Measurements from ENCODE around the gene PLA2G4B.

Gene PLA2G4B, protein sequence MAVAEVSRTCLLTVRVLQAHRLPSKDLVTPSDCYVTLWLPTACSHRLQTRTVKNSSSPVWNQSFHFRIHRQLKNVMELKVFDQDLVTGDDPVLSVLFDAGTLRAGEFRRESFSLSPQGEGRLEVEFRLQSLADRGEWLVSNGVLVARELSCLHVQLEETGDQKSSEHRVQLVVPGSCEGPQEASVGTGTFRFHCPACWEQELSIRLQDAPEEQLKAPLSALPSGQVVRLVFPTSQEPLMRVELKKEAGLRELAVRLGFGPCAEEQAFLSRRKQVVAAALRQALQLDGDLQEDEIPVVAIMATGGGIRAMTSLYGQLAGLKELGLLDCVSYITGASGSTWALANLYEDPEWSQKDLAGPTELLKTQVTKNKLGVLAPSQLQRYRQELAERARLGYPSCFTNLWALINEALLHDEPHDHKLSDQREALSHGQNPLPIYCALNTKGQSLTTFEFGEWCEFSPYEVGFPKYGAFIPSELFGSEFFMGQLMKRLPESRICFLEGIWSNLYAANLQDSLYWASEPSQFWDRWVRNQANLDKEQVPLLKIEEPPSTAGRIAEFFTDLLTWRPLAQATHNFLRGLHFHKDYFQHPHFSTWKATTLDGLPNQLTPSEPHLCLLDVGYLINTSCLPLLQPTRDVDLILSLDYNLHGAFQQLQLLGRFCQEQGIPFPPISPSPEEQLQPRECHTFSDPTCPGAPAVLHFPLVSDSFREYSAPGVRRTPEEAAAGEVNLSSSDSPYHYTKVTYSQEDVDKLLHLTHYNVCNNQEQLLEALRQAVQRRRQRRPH

DNA sequence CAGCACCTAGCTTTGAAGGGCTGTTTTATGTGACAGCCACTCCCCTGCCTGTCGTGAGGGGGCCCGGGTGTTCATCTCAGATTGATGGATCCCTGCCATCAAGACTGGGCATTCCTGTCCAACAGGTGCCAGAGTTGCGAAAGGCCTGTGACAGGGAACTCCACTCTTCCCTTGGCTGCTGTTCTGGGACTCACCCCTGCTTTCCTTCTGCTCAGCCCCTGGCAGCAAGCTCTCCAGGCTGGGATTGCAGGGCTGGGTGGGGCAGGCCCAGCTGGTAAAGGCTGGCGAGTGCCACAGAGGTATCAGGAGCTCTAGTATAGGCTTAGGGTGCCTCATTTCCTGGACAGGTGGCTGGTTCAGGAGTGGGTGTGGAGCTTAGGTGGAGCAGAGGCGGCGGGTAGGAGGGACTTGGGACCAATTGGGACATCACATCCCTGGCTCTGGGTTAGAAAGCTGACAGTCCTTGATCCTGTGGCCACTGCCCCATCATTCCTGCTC lies at the start of gene PLA2G4B:
PLA2G4B (plus strand) TSS at position 448 of the 498 bp plus-strand sequence. CDS start 67 bp downstream, outside the sequence.
- no peak for DNase-seq

DNA sequence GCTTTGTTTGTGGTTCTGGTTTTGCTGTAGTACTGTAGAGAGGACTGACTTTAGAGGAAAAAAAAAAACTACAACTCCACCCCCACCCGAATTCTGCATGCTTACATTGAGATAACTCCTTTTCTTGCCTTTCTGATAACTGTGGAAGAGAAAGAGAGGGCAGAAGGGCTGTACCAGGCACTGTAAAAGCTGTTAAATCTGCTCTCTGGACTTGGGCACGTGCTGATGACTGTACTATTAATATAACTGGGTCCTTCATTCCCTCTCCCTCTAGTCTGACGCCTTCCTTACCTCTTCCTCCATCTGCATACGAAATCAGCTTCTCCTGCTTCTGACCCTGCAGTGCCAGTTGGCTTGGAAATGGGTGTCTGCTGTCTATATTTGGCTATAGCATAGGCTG lies 49.4 kb upstream of the PLA2G4B start:
- DNase-seq: no peak

DNA sequence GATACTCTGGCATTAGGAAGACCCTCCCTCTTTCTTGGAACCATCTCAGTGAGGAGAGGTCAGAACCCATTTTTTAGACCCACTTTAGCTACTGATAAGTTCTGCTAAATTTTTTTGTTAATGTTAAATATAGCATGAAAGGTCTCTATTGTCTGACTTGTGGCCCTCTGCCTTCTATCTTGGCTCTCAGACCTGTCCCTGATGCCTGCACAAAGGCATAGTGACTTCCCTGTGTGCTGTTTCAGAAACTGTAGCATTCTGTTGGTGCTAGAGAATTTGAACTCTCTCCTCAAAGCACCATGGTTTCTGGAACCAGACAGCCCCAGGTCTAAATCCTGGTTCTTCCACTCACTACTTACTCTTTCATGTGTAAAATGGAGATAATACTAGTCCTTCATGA lies 49.0 kb upstream of the PLA2G4B start:
- no peak for DNase-seq

DNA sequence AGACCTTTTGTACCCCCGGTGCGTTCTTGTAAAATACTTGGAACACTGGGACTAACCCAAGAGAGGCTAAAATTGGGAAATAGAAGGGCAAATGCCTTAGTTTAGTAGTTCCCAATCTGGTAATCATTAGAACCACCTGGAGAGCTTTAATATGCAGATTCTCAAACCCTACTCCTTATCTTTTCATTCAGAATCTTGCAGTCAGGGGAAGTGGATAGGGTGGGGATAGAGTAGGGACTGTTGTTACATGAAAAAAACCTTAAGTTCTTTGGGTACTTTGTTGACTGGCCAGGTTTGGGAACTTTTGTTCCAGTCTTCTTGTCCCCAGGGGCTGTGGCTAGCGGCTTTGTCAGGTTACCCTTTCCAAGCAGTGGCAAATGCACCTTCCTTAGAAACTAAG lies 48.5 kb upstream of the PLA2G4B start:
- no peak for DNase-seq

DNA sequence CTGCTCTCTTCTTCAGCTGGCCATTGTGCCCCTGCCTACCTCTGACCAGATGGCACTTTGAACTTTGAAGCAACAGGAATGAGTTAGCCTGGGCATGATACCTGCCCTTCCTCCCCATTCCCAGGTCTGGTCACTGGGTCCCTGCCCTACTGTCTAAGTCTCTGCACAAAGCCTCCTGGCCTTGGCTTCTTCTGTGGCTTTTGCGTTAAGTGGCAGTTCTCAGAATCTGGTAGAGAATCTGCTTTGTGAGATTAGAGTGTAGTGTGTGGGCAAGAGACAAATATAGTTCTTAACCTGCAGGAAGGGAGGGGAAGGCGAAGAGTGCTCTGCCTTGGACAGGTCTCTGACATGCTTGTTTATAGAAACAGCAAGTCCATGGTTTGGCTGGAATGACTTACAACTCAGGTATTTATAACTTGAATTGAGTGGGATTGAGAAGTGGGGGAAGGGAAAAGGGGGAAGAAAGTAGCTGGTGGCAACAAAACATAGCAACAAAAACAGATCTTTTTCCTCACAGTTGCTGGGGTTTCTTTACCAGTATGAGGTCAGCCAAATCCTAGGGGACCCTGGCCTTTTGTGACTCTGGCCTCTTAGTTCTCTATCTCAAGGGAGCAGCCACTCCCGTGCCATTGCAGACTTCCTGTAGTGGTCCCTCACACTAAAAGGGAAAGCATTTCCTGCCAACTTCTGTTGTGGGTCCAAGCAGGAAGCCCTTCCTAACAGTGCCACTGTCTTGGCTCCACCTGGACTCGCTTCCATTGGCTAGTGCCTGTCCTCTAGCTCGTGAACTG lies 47.7 kb upstream of the PLA2G4B start:
- DNase-seq: no peak

DNA sequence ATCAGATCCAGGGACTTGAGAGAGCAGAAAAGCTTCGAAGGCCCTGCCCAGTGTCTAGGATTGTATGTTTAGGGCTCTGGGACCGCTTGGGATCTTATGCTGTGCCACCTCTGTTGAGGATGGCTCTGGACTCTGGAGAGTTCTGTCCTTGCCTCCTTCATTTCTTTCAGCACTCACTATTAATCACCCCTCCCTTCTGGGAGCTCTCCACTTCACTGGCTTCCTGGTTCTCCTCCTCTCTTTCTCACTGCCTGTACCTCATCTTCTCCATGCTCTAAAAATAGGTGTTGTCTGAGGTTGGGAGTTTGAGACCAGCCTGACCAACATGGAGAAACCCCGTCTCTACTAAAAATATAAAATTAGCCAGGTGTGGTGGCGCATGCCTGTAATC lies 47.1 kb upstream of the PLA2G4B start:
- DNase-seq: no peak

DNA sequence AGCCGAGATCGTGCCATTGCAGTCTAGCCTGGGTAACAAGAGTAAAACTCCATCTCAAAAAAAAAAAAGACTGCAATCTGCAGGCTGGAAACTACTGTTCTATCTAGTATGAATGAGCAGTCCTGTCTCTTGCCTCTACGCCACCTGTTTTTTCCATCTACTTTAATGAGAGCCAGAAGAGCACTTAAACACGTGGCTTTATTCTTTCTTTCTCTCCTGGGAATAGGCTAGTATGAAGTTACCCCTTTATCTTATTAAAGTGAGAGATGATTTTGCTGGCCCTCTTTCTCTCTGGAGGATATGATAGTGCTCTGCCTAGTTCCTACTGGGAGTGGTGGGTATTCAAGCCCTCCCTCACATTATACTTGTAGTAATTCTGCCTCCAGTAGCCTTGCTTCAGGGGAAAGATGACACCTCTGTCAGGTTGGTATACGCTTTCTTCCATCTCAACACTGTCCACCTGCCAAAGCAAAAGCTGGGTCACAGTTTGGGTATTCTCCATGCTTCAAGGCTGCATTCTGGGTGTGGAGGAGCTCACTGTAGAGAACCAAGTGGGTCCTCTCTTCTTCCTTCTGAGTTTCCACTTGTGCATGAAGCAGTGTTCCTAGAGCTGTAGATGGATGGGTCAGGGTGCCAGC lies 46.5 kb upstream of the PLA2G4B start:
- DNase-seq: no peak

DNA sequence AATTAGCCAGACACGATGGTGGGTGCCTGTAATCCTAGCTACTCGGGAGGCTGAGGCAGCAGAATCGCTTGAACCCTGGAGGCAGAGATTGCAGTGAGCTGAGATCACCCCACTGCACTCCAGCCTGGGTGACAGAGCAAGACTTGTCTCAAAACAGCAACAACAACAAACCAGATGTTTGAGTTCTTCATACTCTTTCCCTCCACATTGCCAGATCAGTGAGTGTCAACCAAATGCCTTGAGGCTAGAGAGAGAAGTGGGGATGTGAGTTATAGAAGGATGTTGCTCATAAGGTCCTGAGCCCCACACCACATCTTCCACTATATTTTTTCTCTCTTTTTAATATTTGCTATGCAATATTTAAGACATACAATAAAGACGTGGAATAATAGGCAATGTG lies 44.6 kb upstream of the PLA2G4B start:
- DNase-seq: no peak

DNA sequence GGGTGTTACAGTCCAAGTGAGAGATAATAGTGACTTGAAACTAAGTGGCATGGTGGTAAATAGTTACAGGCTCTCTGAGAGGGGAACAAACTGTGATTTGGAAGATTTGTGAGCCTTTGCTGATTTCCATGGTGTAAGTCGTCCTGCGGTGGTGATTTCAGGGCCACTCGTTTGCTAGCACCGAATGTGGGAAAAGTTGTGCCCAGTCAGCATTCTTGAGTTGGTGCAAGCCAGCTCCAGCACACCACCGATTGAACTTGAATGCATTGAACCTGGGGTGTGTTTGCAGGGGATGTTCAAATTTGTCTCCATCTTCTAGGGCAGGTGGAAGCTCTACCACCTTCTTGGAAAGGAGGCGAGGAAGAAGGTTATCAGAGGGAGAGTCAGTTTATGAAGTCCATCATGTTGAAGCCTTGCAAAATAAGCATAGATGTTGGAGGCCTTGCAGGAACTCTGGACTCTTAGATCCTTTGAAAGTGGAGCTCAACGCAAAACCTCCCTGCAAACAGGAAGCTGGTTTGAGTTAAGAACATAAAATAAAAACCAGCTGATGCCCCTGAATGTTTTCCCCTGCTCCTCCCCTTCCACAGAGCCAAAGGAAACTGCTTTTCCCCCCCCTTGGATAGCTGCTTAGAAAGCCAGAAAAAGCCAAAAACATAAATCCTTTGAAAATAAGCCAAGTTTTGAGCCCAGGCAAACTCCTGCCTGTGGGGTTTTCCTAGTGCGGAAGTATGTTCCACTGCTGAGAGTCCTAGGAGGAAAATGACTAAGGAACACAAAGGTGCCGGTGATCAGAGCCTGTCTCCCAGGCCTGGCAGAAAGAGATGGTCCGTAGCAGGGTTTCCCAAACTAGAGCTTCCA lies 42.4 kb upstream of the PLA2G4B start:
- no peak for DNase-seq

DNA sequence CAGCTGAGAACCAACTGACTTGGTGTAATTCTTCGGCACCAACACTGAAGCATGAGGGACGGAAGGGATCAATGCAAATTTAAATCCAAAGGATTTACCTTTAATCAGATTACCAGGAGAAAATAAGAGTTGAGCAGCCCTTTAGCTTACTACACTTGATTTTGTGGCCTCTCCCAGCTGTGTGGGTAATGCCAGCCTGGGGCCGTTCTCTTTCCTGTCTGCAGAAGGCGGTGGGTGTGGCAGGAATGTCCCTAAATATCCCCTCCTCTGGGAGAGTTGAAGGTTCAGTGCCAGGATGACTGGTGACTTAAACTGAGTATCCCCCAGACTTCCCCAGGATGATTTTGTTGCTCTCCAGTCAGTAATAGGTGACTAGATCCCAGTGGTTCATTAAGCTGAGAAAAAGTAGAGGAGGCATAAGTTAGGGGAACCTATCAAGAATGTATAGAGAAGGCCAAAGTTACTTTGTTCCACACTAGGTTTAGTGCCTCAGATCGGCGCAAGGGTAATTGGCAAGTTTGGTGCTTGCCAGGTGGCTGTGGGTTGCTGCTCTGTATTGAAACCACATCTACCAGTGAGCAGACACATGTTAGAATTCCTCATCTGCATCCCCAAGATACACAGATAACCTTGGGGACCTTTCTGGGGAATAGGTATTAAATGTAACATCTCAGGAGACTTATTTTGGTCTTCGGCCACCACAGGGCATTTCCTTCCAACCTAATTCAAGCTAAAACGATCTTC lies 41.3 kb upstream of the PLA2G4B start:
- DNase-seq: no peak

DNA sequence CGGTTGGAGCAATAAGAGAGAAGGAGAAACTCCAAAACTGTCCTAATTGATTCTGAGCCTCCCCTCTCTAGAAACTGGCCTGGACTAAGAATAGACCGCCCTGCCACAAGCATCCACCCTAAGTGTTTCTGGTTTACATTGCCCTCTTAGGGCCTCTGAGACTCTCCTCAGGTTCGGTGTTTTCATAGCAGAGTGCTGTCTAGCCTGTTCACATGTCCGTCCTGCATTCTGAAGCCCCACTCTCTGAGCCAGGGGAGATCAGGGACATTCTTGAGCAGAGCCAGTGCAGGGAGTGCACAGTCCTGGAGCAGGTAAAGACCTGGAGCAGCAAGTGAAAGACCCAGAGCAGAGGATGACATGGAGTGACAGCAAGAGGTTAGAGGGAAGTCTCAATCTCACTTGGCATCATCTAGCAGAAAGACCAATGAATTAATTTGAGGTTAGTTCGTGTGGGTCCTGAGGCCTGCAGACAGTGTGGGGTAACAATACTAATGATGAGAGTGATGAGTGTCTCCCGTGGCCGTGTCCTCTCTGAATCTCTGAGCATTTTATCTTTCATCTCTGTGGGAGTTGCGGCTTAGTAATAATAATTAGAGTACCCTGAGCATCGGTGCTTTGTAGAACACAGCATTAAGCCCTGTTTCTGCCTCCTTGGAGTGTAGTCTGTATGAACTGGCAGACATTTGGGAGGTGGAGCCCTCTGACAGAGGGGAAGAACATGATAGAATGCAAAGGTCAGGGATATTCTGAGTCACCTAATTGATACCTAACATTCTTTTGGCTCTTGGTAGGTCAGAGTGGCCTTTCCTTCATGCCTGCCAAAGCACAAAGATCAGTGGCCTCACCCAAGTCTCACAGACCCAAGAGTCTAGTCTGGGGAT lies 39.8 kb upstream of the PLA2G4B start:
- DNase-seq: no peak

DNA sequence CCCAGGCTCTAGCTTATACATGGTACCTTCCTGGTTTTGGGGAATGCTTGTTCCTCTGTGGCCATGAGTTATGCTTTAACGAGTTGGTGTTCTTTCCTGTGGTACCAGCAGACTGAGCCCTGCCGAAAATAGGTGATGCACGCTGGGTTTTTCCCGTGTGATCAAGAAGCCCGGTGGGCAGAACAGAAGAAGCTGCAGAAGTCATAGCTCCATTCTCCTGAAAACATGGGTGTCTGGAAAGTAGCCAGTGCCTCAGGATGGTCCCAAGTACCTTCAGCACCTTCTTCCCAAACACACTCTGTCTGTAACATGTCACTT lies 39.2 kb upstream of the PLA2G4B start:
- no peak for DNase-seq

DNA sequence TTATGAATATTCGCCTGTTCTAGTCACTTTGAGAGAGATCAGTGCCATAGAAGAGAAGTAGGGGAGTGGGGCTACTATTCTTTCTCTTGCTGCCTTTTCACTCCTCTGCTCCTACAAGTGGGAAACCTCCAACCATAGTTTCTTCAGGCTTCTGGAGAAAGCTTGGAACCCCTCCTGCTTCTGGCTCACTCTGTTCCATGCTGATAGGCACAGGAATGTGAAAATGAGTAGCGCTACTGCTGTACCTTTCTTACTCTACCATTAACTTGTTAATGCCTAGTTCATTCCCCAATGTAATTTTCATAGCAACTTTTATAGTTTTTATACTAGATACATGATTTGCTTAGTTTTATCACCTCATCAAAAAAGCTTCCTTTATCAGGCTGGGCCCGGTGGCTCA lies 37.5 kb upstream of the PLA2G4B start:
- DNase-seq: no peak

DNA sequence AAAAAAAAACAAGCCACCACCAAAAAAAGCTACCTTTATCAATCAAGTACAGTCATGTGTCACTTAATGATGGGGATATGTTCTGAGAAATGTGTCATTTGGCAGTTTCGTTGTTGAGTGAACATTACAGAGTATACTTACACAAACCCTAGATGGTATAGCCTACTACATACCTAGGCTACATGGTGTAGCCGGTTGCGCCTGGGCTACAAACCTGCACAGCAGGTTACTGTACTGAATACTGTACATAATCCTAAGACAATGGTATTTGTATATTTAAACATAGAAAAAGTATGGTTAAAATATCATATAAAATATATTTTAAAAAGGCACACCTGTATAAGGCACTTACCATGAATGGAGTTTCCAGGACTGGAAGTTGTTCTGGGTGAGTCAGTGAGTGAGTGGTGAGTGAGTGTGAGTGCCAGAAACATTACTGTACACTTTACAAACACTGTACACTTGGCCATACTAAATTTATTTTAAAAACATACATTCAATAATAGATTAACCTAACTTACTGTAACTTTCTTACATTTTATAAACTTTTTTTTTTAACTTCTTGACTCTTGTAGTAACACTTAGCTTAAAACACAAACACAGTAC lies 36.7 kb upstream of the PLA2G4B start:
- DNase-seq: no peak

DNA sequence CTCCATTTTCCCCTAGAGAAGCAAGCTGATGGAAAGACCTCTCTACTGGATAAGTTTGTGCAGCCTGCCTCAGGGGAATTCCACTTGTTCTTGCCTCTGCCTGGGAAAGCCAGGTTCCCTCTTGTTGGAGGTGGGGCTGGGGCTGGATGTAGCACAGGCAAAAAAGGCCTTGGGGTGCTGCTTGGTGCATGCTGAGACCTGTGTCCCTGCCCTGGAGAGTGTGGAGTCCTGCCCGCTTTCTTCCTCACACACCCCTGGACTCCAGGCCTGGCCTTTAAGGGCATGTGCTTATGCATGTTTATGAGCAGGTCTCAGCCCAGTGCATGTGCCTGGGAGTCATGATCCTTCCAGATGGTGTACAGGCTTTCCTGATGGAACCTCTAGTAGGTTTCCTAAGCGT lies 34.3 kb upstream of the PLA2G4B start:
- no peak for DNase-seq

DNA sequence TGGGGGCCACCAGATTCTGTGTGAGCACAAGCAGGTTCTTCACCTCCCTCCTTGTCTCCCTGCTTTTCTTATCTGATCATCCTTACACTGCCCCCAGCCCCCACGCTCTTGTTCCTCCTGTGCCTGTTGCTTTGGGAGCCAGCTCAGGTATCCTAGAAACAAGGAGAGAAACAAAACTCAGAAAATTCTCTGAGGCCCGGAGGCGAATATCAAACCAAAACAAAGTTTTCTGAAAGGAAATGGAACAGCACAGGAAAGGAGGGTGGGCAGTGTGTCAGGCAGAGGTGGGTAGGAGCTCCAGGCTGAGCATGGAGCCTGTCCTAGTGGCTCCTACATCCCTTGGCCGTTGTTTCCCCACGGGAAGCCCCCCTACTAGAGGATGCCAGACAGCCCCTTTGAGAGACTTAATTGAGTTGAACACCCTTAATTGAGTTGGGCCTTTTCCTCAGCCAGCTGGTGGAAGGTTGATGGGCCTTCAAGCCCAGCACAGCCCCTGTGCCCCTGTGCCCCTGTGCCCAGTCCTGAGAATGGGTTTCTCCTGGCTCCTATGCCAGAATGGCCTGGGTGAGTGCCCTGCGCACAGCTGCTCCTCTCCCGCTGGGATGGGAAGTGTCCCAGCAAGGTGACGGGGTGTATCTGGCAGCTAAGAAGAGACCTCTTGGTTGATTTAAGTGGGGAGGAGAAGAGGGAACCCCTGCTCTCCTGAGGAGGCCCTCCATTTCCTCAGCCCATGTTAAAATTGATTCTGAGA lies 33.6 kb upstream of the PLA2G4B start:
- no peak for DNase-seq

DNA sequence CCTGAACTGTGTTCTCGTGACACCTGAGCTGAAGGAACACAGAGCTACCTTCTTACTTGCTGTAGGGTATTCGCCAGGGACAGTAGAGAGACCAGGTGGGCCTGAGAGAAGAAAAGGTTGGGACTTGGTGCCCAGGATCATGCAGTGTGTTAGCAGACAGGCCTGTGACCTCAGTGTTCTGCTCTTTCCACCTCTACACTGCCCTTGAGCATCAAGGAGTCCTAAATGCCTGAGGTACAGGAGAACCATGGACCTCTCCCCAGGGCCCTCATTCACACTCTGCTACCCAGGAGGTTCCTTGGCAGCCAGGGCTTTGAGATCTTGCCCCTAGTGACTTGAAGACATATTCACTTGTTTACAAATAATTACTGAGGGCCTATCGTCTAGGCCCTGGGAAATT lies 32.9 kb upstream of the PLA2G4B start:
- no peak for DNase-seq

DNA sequence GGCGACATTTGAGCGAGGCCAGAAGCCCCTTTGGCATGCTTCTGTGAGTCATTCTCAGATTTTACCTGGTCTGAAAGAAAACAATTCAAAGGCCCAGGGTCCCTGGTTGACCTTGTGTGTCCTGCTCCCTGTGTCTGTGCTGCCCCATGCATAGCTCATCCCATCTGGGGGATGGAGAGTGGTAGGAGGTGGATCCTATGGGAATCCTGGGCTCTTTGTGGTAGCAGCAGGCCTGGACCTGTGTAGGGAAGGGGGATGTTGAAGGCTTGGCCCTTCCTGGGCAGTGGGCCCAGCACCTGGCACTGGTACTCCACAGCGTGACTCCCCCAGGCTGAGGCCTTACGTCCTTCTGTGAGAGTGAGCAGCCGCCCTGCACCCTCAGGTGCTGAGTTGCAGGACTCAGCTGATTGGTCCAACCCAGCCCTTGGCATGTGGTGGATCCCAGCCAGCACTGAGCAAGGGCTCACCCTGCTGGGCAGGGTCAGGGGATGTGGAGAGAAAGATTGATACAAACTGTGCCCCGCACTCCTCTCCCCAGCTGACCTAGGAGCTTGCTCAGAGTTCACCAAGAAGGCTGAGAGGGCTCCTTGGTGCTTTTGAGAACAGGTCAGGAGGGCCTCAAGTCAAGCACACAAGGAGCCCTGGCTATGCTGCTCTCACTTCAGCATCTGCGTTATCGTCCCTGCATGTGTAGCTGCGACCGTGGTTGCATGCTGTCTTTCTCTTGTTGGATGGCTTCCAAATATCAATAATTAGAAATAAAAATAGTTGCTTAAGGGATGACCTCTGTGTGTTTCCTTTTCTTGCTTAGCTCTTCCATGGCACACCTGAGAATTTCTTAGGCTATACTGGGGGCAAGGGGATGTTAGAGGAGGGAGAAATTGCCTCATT lies 32.1 kb upstream of the PLA2G4B start:
- DNase-seq: peak; percentile 23

All from NCI-H1105 (cell line).